Right atrium auricular region (tissue), 2 donors: Measurements from ENCODE around the gene BMP8A. TPM values are rescaled to one million over a fixed set of nuclear protein-coding genes. Genes with fewer than 3 reads are reported as not detected.
"Not testable (repeated sequence)": the region's sequence is repeated elsewhere in the genome, so short reads cannot be mapped to it uniquely, and the experiment has no call there.

ENCODE experiments used
- DNase-seq: peaks from one replicate; pipeline ENCODE4 v3.0.0-alpha.2; 2019; ENCODE audit warnings: low spot score
- H3K27ac ChIP-seq, 2 donors: fragments of 200-600 bp; sonication (generic); 1 replicate in 1 of 2; 2 replicates in 1 of 2; pipeline ENCODE4 v1.5.1; 2016 to 2019
- H3K27me3 ChIP-seq, 2 donors: fragments of 200-600 bp; sonication (generic); one replicate each; pipeline versions ENCODE4 v1.5.1 to v1.6.0; 2017 to 2019
- H3K36me3 ChIP-seq: fragments of 200-600 bp; sonication (generic); one replicate; pipeline ENCODE4 v1.5.1; 2016
- H3K4me1 ChIP-seq, 2 donors: fragments of 200-600 bp; sonication (generic); one replicate each; pipeline versions ENCODE4 v1.5.1 to v1.6.0; 2017 to 2019
- H3K4me3 ChIP-seq, 2 donors: fragments of 200-600 bp; sonication (generic); 1 replicate in 1 of 2; 2 replicates in 1 of 2; pipeline ENCODE4 v1.5.1; 2017 to 2019; ENCODE audit warnings: mild to moderate bottlenecking in 1 of 2, moderate library complexity in 1 of 2
- H3K9me3 ChIP-seq, 2 donors: fragments of 200-600 bp; sonication (generic); one replicate each; pipeline ENCODE4 v1.5.1; 2019
- total RNA-seq, 2 donors: library from RNA; depleted of rRNA; stranded (reverse); fragments of >200 nt; gene quantifications; one replicate each; pipeline ENCODE4 v1.1.0, GENCODE V29; 2016
- TF ChIP-seq, protein P1 (sequence below), 2 donors: fragments of 200-600 bp; sonication (generic); IDR thresholded peaks; one replicate each; pipeline ENCODE4 v1.5.1; 2019; ENCODE audit warnings: antibody characterized with exemption in 2 of 2

BMP8A gene
- total RNA-seq, 2 donors from 2014 or later: 1.4 to 3.2 TPM

DNA sequence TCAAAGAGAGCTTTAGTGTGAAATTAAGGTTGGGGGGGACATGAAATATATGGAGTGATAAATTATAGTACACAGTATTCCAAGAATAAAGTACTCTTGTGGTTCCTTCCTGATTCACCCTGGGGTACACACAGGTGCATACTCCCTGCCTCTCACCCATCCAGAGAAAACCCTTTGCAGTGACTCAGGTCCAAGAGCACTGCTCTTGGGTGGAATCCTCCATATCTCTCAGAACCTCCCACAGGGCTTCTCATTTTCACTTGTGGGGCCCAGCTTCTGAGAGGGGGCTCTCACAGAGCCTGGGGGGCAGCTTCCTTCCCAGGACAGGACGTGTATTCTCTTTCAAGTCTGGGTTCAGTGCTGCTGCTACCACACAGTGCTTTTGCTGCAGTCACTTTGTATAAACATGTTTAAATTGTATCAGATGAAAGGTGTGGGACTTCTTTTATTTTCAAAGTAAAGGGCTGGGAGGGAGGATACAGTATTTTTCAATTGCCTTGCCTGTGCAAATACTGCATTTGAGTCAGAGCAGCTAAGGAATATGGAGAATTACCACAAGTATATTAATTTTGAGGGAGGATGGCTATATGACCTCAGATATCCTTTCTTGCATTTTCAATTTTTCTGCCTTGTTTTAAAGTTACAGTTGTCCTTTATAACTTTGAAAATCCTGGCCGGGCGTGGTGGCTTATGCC, 24.9 kb upstream of the BMP8A start:
- peaks cover 94% of the 10 kb centered on the region for H3K36me3 ChIP-seq
- H3K4me3 ChIP-seq: no peak overlapping the region
- H3K27ac ChIP-seq: no peak overlapping the region
- H3K9me3 ChIP-seq: no peaks in the 10 kb centered on the region
- peaks cover 0 to 14% of the 10 kb centered on the region in 2 donors for H3K4me1 ChIP-seq
- TF ChIP-seq, protein P1, sequence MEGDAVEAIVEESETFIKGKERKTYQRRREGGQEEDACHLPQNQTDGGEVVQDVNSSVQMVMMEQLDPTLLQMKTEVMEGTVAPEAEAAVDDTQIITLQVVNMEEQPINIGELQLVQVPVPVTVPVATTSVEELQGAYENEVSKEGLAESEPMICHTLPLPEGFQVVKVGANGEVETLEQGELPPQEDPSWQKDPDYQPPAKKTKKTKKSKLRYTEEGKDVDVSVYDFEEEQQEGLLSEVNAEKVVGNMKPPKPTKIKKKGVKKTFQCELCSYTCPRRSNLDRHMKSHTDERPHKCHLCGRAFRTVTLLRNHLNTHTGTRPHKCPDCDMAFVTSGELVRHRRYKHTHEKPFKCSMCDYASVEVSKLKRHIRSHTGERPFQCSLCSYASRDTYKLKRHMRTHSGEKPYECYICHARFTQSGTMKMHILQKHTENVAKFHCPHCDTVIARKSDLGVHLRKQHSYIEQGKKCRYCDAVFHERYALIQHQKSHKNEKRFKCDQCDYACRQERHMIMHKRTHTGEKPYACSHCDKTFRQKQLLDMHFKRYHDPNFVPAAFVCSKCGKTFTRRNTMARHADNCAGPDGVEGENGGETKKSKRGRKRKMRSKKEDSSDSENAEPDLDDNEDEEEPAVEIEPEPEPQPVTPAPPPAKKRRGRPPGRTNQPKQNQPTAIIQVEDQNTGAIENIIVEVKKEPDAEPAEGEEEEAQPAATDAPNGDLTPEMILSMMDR (IDR thresholded peaks at IDR 0.05): no peak
- no peak for DNase-seq
- H3K27me3 ChIP-seq: no peaks in the 10 kb centered on the region

DNA sequence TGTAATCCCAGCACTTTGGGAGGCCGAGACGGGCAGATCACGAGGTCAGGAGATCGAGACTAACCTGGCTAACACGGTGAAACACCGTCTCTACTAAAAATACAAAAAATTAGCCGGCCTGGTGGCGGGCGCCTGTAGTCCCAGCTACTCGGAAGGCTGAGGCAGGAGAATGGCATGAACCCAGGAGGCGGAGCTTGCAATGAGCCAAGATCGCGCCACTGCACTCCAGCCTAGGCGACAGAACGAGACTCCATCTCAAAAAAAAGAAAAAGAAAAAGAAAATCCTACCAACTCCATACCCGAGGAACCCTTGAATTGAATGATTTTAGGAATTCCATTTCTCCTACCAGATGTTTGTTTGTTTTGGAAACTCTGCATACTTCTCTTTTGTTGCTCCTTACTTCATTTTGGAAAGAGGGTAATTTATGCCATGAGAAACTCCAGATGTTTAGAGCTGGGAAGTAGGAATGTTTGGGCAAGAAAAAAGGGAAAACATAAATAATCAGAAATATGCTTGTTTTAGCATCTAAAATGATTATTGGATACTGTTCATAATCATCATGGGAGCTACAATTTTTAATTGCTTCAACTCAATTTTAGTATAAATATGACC, 24.2 kb upstream of the BMP8A start:
- DNase-seq, H3K27ac ChIP-seq, H3K4me3 ChIP-seq, H3K9me3 ChIP-seq, H3K27me3 ChIP-seq: not testable (repeated sequence)
- H3K4me1 ChIP-seq: peaks cover 0 to 14% of the 10 kb centered on the region in 2 donors
- H3K36me3 ChIP-seq: peaks cover 89% of the 10 kb centered on the region

DNA sequence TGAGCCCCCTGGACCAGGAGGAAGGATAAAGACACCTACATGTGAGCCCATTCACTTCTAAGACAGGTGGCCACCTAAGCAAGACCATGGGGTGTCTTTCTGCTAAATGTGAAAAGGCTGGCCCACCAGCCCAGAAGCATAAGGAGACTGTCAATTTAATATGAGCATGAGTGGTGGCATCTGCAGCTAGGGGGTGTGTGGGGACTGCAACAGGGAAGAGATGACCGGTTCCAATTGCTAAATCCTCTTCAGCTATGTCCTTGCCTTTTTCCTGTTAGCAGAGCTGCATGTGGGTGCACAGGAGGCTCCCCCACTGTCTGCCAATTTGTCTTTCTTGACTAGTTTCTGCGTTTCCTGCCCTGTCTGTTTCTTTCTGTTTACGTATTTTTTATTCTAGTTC, 22.3 kb upstream of the BMP8A start:
- DNase-seq: no peak
- TF ChIP-seq, protein P1 (IDR thresholded peaks at IDR 0.05): peak in 1 of 2 donors; percentile 45
- H3K36me3 ChIP-seq: peaks cover 80% of the 10 kb centered on the region
- no peaks in the 10 kb centered on the region for H3K9me3 ChIP-seq
- H3K4me1 ChIP-seq: peaks cover 0 to 17% of the 10 kb centered on the region in 2 donors
- H3K27ac ChIP-seq: peak overlapping the region in 1 of 2 donors; percentile 8
- H3K4me3 ChIP-seq: no peak overlapping the region
- no peaks in the 10 kb centered on the region for H3K27me3 ChIP-seq

DNA sequence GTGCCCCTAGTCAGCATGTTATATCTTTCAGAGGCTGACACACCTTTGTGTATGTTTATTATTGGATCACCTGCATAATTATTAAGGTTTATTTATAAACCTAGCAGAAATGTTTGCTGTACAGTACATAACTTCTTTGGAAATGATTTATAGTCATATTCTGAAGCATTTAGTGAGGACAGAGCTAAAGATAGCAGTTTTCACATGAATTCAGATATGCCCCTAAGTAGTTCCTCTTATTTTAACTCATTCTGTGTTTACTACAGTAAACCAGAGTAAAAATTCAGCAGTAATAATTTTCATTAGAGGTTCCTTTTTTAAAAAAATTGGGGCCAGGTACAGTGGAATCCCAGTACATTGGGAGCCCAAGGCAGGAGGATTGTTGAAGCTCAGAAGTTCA, 21.4 kb upstream of the BMP8A start:
- Histone ChIP-seq H3K9me3 (no peaks in the 10 kb centered on the region), H3K4me1 (peaks cover 0 to 26% of the 10 kb centered on the region in 2 donors), H3K36me3 (peaks cover 81% of the 10 kb centered on the region), H3K27me3 (no peaks in the 10 kb centered on the region), H3K27ac (no peak overlapping the region), H3K4me3 (no peak overlapping the region)
- TF ChIP-seq, protein P1 (IDR thresholded peaks at IDR 0.05): no peak
- DNase-seq: no peak

DNA sequence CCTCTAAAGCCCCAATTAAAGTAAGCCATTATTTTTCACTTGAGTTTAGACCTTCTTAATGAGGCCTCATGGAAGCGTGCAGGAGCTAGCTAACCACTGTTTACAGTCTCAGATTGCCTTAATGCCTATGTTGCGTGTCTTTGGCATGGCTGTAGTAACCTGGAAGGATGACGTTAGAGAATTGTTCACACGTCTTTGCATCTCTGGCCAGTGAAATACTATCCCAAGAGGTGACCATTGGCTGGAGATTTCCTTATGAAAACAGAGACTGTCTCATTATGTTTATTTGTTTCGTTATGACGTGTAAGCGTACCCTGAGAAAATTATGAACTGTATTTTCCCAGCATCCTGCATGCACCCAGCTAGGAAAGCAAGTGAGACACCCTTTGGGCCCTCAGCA, 18.6 kb upstream of the BMP8A start:
- Histone ChIP-seq H3K4me1 (peaks cover 0 to 17% of the 10 kb centered on the region in 2 donors), H3K27ac (peak overlapping the region in 1 of 2 donors; percentile 18), H3K36me3 (peaks cover 63% of the 10 kb centered on the region), H3K27me3 (no peaks in the 10 kb centered on the region), H3K4me3 (no peak overlapping the region), H3K9me3 (no peaks in the 10 kb centered on the region)
- no peak for DNase-seq
- TF ChIP-seq, protein P1 (IDR thresholded peaks at IDR 0.05): no peak

DNA sequence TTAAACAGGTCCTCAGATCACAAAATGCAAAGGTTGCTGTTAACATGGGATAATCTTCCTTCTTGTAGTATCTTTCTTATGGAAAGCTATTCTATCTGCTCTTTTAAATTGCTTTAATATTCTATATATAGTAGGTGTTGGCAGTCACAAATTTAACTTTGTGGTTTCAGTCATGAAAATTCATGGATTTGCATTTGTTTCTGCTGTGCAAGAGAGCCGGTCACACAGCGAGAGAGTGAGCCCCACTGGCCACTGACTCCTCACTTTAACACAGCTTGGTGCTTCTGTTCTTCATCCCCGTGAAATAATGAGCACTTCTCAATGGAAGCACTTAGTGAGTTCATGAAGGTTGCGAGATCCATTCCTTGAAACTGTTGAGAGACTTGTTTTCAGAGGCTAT, 18.1 kb upstream of the BMP8A start:
- Histone ChIP-seq H3K4me3 (no peak overlapping the region), H3K36me3 (peaks cover 59% of the 10 kb centered on the region), H3K9me3 (no peaks in the 10 kb centered on the region), H3K27me3 (no peaks in the 10 kb centered on the region), H3K27ac (peak overlapping the region; percentile 18 to 82), H3K4me1 (peaks cover 0 to 17% of the 10 kb centered on the region in 2 donors)
- DNase-seq: no peak
- TF ChIP-seq, protein P1 (IDR thresholded peaks at IDR 0.05): no peak
